GM10266 (cell line): ENCODE measurements around the gene BTBD1.

Source experiments
- DNase-seq: peaks from one replicate; pipeline ENCODE4 v3.0.0; 2012; ENCODE audit errors: extremely low spot score
- TF ChIP-seq, protein P1 (sequence below): IDR thresholded peaks from 2 replicates; pipeline ENCODE4 v1.5.1; 2012; ENCODE audit warnings: mild to moderate bottlenecking, low read depth; ENCODE audit not compliant: control insufficient read depth, insufficient read depth; ENCODE audit errors: missing control alignments

The BTBD1 gene

DNA sequence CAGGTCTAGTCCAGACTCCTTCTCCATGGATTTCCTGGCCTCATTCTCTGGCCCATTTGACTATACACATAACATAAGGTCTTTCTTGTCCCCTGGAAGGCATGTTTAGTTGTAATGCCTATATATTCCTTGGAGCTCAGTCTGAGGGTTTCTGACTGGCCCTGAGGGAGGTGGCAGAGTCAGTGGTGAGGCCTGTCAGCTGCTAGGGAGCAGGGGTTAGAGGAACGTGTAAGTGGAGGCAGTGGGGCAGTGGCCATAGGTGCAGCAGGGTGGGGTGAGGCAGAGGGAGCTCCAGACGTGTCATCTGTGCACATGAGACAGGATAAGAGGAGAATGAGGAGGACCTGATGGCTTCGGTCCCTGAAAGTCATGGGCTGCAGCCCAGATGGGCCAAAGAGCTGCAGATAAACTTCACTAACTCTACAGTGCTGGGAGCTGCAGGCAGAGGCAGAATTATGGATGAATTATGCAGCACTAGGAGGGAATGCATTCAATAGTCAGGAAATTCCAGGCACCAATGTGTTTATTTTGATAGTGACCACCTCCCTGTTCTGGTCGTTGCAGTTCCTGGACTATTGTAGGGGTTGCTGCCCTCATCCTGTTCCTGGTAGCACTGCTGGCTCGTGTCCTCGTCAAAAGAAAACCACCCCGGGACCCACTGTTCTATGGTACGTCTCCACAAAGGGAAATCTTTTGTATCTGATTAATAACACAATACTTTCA is 45.3 kb upstream of the BTBD1 start:
- DNase-seq, result no peak
- TF ChIP-seq, protein P1, sequence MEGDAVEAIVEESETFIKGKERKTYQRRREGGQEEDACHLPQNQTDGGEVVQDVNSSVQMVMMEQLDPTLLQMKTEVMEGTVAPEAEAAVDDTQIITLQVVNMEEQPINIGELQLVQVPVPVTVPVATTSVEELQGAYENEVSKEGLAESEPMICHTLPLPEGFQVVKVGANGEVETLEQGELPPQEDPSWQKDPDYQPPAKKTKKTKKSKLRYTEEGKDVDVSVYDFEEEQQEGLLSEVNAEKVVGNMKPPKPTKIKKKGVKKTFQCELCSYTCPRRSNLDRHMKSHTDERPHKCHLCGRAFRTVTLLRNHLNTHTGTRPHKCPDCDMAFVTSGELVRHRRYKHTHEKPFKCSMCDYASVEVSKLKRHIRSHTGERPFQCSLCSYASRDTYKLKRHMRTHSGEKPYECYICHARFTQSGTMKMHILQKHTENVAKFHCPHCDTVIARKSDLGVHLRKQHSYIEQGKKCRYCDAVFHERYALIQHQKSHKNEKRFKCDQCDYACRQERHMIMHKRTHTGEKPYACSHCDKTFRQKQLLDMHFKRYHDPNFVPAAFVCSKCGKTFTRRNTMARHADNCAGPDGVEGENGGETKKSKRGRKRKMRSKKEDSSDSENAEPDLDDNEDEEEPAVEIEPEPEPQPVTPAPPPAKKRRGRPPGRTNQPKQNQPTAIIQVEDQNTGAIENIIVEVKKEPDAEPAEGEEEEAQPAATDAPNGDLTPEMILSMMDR, result no peak

DNA sequence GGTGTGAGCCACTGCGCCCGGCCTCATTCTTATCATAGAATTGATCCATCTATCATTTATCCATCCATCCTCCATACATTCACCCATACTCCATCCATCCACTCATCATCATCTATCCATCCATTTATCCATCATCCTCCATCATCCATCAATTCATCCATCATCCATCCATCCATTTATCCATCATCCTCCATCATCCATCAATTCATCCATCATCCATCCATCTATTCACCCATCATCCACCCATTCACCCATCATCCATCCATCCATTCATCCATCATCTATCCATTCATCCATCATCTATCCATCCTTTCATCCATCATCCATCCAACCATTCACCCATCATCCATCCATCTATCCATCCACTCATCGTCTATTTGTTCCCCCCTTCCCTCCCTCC is 44.1 kb upstream of the BTBD1 start:
- DNase-seq, result no peak
- TF ChIP-seq, protein P1, result no peak

DNA sequence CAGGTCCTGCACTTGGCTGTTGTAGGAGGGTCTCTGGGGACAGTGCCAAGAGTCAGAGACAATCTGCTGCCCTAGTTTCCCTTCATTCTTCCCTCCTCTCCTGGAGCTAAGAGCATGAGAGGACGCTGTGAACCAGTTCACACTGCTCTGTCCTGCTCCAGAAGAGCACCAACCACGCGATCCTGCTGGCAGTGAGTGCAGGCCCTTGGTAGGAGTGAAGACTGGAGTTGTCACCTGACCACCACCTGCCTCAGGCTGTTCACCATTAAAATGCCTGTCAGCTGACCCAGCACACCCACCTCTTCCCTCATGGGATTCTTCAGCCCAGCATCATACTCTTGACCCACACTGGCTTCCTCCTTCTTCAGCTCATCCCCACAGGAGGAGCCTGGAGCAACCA is 43.3 kb upstream of the BTBD1 start:
- TF ChIP-seq, protein P1, result no peak
- DNase-seq, result no peak

DNA sequence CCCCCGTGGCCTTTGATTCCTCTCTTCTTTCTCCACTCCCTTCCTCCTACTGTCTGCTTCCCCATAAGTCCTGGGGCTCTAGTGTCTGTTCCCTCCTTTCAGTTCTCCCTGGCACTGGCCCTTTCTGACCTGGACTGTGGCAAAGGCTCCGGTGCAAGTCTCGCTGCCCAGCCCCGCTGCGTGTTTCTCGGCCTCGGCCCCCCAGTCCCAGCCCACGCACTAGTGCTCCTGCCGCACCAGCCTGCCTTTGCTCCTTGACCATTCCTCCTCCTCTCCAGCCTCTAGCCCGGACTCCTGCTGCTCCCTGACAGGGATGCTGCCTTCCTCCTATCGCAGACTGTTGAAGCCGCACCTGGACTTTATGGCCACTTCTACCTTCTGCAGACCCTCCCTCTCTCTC is 42.5 kb upstream of the BTBD1 start:
- no peak for DNase-seq
- TF ChIP-seq, protein P1, result no peak

DNA sequence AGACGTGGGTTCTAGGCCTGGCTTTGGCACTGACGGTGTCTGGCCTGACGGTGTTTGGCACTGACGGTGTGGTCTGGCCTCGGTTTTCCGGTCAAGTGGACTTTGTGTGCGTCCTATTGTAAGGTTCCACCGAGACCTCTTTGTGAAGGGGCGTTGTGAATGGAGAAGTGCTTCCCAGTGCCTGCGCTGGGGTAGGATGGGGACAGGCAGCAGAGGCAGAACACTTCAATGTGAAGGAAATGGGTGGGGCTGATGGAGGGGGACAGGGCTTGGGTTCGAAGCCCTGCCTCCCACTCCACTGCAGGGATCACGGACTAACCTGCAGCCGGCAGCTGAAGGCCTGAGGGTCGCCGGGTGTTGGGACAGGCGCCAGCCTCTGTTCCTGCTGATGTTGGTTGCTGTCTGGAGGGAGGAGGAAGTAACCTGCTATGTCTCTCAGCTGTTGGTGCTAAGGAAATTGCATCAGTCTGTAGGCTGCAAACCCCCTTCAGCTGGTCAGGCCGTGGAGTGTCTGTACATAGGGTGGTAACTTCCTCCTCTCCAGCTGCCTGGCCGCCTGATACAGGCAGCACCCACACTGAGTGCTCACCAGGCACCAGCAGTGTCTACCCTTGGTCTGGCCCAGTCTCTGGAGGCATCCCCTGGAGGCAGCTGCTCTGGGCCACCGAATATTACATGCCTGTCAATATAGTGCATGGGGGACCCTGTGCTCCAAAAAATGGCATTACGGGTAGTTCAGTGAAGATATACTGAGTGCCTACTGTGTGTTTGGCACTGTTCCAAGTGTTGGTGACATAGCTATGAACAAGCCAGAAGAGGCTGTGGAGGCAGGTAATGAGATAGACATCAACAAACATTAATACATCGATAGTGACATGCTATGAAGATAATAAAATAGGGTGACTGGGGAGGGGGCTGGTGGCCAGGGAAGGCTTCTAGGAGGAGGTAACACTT is 41.5 kb upstream of the BTBD1 start:
- peak; percentile 61 for DNase-seq
- TF ChIP-seq, protein P1, result no peak

DNA sequence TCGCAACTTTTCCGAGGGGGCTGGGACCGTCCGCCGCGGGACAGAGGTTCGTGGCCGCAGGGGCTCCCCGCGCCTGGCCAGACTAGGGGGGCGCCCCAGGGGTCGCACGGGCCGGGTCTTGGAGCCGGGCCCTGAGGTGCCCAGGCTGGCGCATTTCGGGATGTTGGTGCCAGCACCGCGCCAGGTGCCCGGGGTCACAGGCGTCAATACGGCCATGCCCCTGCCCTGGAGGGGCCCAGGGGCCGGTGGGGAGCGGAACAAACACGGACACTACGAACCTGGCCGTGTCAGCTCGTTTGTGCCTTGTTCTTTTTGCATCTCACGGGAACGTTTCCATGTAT is 40.8 kb upstream of the BTBD1 start:
- no peak for DNase-seq
- TF ChIP-seq, protein P1, result no peak

DNA sequence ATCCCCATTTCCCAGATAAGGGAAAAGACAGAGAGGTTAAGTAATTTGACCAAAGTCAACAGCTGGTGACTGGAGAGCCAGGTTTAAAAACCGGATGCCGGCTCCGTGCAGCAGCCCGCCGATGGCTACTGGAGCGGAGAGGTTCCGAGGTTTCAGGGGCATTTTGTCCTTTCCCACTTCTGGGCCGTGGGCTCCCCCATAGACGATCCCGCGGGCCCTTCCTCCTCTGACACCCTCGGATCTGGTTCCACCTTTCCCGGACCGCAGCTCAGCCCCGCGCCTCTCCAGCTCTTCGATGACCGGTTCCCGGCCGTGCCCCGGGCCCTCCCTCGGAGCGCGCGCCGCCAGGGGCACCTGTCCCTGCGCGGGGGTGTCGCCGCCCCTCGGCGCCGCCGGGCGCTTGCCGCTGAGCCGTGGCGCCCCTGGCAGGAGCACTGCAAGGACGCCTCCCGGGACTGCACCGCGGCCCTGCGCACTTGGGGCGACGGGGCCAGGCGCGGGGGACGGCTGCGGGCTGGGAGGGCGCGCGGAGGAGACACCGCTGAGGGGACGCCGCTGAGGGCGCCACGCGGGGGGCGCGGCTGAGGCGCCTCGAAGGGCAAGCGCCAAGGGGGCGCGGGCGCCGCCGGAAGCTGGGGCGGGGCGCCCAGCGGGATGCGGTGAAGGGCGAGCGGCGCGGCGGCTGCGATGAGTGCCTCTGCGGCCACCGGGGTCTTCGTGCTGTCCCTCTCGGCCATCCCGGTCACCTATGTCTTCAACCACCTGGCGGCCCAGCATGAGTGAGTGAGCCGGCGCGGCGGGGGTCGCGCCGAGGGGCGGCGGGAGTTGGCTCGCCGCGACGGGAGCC is 40.2 kb upstream of the BTBD1 start, which contains the start of gene TM6SF1:
TSS of gene TM6SF1 (plus strand) at position 652 of the 847 bp plus-strand sequence. CDS start at position 688, 36 bp downstream.
- TF ChIP-seq, protein P1, result peak; percentile 10
- DNase-seq, result peak; percentile 58
